ENCODE measurements around the gene SAMD14.

DNA sequence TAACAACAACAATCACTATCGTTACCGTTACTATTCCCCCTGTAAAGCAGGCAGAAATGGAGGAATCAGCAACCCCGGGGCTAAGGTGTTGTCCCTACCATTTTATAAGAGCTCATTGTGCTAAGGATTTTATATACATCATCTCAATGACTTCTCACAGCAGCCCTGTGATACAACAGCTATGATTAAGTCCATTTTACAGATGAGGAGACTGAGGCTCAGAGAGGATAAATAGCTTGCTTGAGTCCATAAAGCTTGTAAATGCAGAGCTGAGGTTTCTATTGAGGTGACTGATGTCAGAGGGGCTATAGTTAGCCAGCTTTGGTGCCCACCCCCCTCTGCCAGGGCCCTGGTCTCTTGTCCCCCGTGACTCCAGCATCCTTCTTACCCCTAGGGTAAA, 51.5 kb downstream of the SAMD14 start:
- TF ChIP-seq, protein P1, sequence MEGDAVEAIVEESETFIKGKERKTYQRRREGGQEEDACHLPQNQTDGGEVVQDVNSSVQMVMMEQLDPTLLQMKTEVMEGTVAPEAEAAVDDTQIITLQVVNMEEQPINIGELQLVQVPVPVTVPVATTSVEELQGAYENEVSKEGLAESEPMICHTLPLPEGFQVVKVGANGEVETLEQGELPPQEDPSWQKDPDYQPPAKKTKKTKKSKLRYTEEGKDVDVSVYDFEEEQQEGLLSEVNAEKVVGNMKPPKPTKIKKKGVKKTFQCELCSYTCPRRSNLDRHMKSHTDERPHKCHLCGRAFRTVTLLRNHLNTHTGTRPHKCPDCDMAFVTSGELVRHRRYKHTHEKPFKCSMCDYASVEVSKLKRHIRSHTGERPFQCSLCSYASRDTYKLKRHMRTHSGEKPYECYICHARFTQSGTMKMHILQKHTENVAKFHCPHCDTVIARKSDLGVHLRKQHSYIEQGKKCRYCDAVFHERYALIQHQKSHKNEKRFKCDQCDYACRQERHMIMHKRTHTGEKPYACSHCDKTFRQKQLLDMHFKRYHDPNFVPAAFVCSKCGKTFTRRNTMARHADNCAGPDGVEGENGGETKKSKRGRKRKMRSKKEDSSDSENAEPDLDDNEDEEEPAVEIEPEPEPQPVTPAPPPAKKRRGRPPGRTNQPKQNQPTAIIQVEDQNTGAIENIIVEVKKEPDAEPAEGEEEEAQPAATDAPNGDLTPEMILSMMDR (IDR thresholded peaks at IDR 0.05), result no peak
- TF ChIP-seq POLR2A (IDR thresholded peaks at IDR 0.05), result no peak

Data from lower leg skin (tissue), 3 donors.